ENCODE results near the gene EPYC. TPM values are rescaled to one million over a fixed set of nuclear protein-coding genes. Genes with fewer than 3 reads are reported as not detected.
"Not testable (repeated sequence)": the region's sequence is repeated elsewhere in the genome, so short reads cannot be mapped to it uniquely, and the experiment has no call there.

Gene EPYC
- total RNA-seq, 1 donor from 2014 or later = not detected

DNA sequence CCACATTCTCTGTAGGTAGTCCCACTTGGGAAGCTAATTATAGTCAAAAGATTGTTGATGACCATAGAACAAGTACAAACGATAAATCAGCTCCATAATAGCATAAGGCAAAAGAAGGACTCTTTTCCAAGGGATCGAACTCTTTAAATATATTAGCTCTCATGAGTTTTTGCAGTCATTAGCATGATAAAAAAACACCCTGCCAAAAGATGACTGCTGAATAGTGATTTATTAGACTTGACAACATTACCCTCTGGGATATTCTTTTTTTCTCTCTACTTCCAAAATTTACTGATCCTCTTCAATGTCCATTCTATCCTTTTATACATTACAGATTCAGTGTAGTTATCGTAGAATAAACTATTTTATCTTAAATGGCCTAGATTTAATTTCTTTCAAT, 14.2 kb downstream of the EPYC start:
- Mint-ChIP-seq H3K27me3 (ENCODE audit: low read depth) (no peaks in the 10 kb centered on the region), H3K4me3 (no peak overlapping the region), H3K9me3 (peaks cover 52% of the 10 kb centered on the region), H3K27ac (no peak overlapping the region), H3K4me1 (peaks cover 18% of the 10 kb centered on the region), H3K36me3 (peaks cover 18% of the 10 kb centered on the region)
- no peak for DNase-seq (ENCODE audit: low spot score in 2 of 2, unreplicated experiment in 2 of 2)
- TF ChIP-seq, protein P1, sequence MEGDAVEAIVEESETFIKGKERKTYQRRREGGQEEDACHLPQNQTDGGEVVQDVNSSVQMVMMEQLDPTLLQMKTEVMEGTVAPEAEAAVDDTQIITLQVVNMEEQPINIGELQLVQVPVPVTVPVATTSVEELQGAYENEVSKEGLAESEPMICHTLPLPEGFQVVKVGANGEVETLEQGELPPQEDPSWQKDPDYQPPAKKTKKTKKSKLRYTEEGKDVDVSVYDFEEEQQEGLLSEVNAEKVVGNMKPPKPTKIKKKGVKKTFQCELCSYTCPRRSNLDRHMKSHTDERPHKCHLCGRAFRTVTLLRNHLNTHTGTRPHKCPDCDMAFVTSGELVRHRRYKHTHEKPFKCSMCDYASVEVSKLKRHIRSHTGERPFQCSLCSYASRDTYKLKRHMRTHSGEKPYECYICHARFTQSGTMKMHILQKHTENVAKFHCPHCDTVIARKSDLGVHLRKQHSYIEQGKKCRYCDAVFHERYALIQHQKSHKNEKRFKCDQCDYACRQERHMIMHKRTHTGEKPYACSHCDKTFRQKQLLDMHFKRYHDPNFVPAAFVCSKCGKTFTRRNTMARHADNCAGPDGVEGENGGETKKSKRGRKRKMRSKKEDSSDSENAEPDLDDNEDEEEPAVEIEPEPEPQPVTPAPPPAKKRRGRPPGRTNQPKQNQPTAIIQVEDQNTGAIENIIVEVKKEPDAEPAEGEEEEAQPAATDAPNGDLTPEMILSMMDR (IDR thresholded peaks at IDR 0.05; ENCODE audit: unreplicated experiment) = no peak

DNA sequence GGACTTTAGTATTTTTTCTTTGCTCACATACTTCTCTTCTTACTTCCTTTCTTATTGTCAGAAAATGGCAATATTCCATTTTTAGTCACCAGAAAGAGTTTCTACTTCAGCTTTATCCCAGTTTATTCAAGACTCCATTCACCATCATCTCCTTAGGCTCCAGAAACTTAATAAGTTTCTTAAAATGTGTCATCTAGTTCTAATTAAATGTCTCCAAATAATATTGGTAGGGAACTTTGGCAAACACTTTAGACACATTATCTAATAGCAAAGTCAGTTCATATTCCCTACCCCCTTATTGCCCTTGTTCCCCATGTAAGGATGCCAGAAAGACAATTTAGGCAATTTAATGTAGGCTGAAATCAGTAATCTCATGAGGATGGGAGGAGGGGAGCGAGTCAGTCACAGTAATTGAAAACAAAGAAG, 15.1 kb downstream of the EPYC start:
- H3K4me1 Mint-ChIP-seq = peaks cover 8% of the 10 kb centered on the region
- H3K36me3 Mint-ChIP-seq = peaks cover 18% of the 10 kb centered on the region

DNA sequence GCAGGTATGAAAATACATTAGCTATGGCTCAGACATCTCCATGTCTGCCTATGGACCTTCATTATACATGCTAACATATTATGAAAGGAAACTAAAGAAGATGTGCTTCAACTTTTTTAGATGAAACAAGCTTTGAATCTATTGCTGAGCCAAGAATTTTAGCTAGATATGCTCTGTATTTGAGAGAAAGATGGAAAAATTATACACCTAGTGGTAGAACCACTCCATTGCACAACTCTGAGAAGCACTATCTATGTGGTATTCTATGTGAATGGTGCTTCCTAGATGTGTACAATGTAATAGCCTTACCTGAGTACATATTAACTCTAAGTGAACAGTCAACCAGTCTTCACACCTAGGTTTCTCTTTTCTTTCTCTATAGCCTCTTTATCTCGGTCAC, 17.3 kb downstream of the EPYC start:
- H3K4me1 Mint-ChIP-seq = no peaks in the 10 kb centered on the region
- no peak for DNase-seq (ENCODE audit: low spot score in 2 of 2, unreplicated experiment in 2 of 2)
- no peaks in the 10 kb centered on the region for H3K27me3 Mint-ChIP-seq (ENCODE audit: low read depth)
- no peak overlapping the region for H3K27ac Mint-ChIP-seq
- H3K9me3 Mint-ChIP-seq = peaks cover 52% of the 10 kb centered on the region
- TF ChIP-seq, protein P1 (IDR thresholded peaks at IDR 0.05; ENCODE audit: unreplicated experiment) = peak; percentile 46
- no peak overlapping the region for H3K4me3 Mint-ChIP-seq
- H3K36me3 Mint-ChIP-seq = peaks cover 18% of the 10 kb centered on the region

More for the DNA sequence above, 15.1 kb downstream of the EPYC start:
- no peak overlapping the region for H3K4me3 Mint-ChIP-seq
- peaks cover 52% of the 10 kb centered on the region for H3K9me3 Mint-ChIP-seq
- no peak for DNase-seq (ENCODE audit: low spot score in 2 of 2, unreplicated experiment in 2 of 2)
- H3K27me3 Mint-ChIP-seq (ENCODE audit: low read depth) = no peaks in the 10 kb centered on the region
- TF ChIP-seq, protein P1 (IDR thresholded peaks at IDR 0.05; ENCODE audit: unreplicated experiment) = no peak
- H3K27ac Mint-ChIP-seq = no peak overlapping the region

DNA sequence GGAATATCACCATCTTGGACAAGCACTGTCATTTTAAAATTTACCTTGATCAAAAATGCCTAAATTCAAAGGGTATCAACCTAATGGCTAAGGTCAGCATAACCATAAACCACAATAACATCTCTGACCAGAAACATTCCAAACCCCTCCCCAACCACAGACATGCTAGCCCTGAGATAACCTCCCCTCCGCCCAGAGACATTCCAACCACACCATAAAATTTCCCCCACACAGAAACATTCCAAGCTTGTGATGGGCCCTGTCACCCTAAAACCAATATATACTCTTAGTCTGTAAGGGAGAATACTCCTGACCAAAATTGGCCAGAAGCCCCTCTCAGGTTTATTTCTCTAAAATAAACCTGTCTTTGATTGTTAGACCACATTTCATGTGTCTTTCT, 17.7 kb downstream of the EPYC start:
- TF ChIP-seq, protein P1 (IDR thresholded peaks at IDR 0.05; ENCODE audit: unreplicated experiment) = no peak
- DNase-seq (ENCODE audit: low spot score in 2 of 2, unreplicated experiment in 2 of 2) = no peak
- Mint-ChIP-seq H3K4me1 (no peaks in the 10 kb centered on the region), H3K4me3 (no peak overlapping the region), H3K27me3 (ENCODE audit: low read depth) (no peaks in the 10 kb centered on the region), H3K9me3 (peaks cover 50% of the 10 kb centered on the region), H3K36me3 (peaks cover 14% of the 10 kb centered on the region), H3K27ac (no peak overlapping the region)

DNA sequence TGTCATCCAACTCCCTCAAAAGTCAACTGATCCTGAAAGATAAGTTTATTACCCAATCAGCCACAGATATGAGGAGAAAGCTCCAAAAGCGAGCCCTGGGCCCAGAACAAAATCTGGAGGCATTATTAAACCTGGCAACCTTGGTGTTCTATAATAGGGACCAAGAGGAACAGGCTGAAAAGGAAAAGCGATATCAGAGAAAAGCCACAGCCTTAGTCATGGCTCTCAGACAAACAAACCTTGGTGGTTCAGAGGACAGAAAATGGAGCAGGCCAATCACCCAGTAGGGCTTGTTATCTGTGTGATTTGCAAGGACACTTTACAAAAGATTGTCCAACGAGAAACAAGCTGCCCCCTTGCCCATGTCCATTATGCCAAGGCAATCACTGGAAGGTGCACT, 19.4 kb downstream of the EPYC start:
- H3K4me3 Mint-ChIP-seq; DNase-seq (ENCODE audit: low spot score in 2 of 2, unreplicated experiment in 2 of 2); H3K27me3 Mint-ChIP-seq (ENCODE audit: low read depth); H3K27ac Mint-ChIP-seq; H3K4me1 Mint-ChIP-seq; H3K36me3 Mint-ChIP-seq: not testable (repeated sequence)
- peaks cover 36% of the 10 kb centered on the region for H3K9me3 Mint-ChIP-seq

DNA sequence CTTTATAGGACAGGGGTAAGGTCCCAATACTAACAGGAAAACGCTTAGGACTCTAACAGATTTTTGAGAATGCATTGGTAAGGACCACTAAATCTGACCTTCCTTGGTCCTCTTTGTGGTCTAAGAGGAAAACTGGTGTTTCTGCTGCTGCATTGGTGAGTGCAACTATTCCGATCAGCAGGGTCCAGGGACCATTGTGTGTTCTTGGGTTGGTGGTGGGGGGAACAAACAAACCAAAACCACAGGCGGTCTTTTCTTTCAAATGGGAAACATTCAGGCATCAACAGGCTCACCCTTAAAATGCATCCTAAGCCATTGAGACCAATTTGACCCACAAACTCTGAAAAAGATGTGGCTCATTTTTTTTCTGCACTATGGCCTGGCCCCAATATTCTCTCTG, 20.7 kb downstream of the EPYC start:
- no peak for DNase-seq (ENCODE audit: low spot score in 2 of 2, unreplicated experiment in 2 of 2)
- Mint-ChIP-seq H3K4me1 (peaks cover 15% of the 10 kb centered on the region), H3K27ac (no peak overlapping the region), H3K9me3 (peaks cover 30% of the 10 kb centered on the region), H3K27me3 (ENCODE audit: low read depth) (no peaks in the 10 kb centered on the region), H3K4me3 (no peak overlapping the region), H3K36me3 (peaks cover 7% of the 10 kb centered on the region)
- TF ChIP-seq, protein P1 (IDR thresholded peaks at IDR 0.05; ENCODE audit: unreplicated experiment) = no peak
